Measurements from ENCODE around the gene KCP.

GRCh38 chr7:128891110-128891941, 19.2 kb downstream of the KCP start:
- TF ChIP-seq CTCF (IDR thresholded peaks at IDR 0.05; ENCODE audit: low read depth, low read length) (no peak), POLR2A (IDR thresholded peaks at IDR 0.05; ENCODE audit: extremely low read depth, insufficient read length) (no peak), MAX (IDR thresholded peaks at IDR 0.05; ENCODE audit: low read depth, low read length) (no peak), MYC (IDR thresholded peaks at IDR 0.05; ENCODE audit: low read depth, low read length) (no peak)

All from NB4 (cell line).